Measurements from ENCODE around the gene LBP. TPM values are rescaled to one million over a fixed set of nuclear protein-coding genes. Genes with fewer than 3 reads are reported as not detected.

LBP gene
- total and polyA plus RNA-seq, 10 of the 15 experiments (the other 5 are each of a cell fraction or from before 2014, with no cell fraction given), result 0.04 to 0.10 TPM; not detected in 8

DNA sequence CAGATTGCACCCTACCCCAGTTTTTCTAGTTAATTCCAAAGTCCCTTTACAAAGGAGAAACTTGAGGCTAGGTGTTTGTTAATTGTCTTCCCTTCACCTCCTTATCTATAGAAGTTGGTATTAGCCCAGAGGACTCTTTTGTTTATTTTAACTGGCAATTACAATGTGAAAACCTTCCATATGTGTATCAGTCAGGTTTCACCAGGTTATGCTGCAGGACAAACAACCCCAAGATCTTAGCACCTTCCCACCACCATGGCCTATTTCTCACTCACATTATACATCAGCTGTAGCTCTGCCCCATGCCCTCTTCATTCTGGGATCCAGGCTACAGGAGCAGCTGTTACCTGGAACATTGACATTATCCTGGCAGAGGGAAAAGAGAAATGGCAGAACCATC is 57.7 kb downstream of the LBP start (continued):
- TF ChIP-seq, protein P1, sequence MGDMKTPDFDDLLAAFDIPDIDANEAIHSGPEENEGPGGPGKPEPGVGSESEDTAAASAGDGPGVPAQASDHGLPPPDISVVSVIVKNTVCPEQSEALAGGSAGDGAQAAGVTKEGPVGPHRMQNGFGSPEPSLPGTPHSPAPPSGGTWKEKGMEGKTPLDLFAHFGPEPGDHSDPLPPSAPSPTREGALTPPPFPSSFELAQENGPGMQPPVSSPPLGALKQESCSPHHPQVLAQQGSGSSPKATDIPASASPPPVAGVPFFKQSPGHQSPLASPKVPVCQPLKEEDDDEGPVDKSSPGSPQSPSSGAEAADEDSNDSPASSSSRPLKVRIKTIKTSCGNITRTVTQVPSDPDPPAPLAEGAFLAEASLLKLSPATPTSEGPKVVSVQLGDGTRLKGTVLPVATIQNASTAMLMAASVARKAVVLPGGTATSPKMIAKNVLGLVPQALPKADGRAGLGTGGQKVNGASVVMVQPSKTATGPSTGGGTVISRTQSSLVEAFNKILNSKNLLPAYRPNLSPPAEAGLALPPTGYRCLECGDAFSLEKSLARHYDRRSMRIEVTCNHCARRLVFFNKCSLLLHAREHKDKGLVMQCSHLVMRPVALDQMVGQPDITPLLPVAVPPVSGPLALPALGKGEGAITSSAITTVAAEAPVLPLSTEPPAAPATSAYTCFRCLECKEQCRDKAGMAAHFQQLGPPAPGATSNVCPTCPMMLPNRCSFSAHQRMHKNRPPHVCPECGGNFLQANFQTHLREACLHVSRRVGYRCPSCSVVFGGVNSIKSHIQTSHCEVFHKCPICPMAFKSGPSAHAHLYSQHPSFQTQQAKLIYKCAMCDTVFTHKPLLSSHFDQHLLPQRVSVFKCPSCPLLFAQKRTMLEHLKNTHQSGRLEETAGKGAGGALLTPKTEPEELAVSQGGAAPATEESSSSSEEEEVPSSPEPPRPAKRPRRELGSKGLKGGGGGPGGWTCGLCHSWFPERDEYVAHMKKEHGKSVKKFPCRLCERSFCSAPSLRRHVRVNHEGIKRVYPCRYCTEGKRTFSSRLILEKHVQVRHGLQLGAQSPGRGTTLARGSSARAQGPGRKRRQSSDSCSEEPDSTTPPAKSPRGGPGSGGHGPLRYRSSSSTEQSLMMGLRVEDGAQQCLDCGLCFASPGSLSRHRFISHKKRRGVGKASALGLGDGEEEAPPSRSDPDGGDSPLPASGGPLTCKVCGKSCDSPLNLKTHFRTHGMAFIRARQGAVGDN (IDR thresholded peaks at IDR 0.05), result no peak
- TF ChIP-seq, protein P2, sequence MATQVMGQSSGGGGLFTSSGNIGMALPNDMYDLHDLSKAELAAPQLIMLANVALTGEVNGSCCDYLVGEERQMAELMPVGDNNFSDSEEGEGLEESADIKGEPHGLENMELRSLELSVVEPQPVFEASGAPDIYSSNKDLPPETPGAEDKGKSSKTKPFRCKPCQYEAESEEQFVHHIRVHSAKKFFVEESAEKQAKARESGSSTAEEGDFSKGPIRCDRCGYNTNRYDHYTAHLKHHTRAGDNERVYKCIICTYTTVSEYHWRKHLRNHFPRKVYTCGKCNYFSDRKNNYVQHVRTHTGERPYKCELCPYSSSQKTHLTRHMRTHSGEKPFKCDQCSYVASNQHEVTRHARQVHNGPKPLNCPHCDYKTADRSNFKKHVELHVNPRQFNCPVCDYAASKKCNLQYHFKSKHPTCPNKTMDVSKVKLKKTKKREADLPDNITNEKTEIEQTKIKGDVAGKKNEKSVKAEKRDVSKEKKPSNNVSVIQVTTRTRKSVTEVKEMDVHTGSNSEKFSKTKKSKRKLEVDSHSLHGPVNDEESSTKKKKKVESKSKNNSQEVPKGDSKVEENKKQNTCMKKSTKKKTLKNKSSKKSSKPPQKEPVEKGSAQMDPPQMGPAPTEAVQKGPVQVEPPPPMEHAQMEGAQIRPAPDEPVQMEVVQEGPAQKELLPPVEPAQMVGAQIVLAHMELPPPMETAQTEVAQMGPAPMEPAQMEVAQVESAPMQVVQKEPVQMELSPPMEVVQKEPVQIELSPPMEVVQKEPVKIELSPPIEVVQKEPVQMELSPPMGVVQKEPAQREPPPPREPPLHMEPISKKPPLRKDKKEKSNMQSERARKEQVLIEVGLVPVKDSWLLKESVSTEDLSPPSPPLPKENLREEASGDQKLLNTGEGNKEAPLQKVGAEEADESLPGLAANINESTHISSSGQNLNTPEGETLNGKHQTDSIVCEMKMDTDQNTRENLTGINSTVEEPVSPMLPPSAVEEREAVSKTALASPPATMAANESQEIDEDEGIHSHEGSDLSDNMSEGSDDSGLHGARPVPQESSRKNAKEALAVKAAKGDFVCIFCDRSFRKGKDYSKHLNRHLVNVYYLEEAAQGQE (IDR thresholded peaks at IDR 0.05; ENCODE audit: low read depth, low read length), result no peak
- TF ChIP-seq, protein P3, sequence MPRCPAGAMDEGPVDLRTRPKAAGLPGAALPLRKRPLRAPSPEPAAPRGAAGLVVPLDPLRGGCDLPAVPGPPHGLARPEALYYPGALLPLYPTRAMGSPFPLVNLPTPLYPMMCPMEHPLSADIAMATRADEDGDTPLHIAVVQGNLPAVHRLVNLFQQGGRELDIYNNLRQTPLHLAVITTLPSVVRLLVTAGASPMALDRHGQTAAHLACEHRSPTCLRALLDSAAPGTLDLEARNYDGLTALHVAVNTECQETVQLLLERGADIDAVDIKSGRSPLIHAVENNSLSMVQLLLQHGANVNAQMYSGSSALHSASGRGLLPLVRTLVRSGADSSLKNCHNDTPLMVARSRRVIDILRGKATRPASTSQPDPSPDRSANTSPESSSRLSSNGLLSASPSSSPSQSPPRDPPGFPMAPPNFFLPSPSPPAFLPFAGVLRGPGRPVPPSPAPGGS (IDR thresholded peaks at IDR 0.05; ENCODE audit: borderline replicate concordance, insufficient read depth, low read depth, low read length, poor library complexity, severe bottlenecking), result no peak
- no peak for TF ChIP-seq BRCA1 (IDR thresholded peaks at IDR 0.05; ENCODE audit: low read depth, low read length)

Measured in GM12878 (cell line).